ENCODE results near the gene DDAH1. TPM values are rescaled to one million over a fixed set of nuclear protein-coding genes. Genes with fewer than 3 reads are reported as not detected.

DDAH1 gene
- polyA plus RNA-seq, 1 donor from 2014 or later, result 42.7 TPM

DNA sequence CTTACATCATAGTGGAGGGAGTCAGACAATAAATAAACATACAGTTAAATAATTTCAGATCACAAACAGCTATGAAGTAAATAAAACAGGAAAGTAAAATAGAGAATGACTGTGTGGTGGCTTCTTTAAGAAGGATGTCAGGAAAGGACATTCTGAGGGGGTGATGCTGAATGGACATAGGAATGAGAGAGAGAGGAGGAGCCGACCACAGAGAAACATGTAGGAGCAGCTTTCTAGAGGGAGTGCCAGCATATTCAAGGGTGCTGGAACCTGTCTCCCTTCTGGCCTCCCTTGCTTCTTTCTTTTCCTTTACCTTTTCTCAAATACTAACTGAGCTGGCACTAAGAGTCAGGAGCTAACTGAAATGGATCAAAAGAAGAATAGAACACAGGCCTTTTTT, 168.0 kb downstream of the DDAH1 start:
- Histone ChIP-seq H3K27ac (ENCODE audit: low read length) (no peak overlapping the region), H3K9me3 (ENCODE audit: low read length) (no peaks in the 10 kb centered on the region), H3K9ac (ENCODE audit: low read length) (no peak overlapping the region)

DNA sequence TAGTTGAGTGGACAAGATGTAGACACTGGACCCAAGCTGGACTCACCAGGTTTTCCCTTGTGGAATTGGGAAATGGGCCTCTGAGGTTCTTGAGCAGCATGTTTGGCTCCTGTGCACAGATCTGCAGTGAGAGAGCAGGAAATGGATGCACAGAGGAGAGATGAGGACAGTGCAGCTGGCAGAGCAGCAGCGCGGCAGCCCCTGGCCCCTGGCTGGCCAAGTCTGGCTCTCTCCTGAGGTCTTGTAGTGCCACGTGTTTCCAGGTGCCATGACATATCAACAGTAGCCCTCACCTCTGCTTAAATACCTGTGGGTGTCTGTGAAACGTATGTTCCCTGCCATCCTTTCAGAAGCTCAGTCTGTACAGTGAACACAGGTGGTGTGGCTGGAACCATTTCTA, 169.3 kb downstream of the DDAH1 start:
- TF ChIP-seq EZH2 (IDR thresholded peaks at IDR 0.05; ENCODE audit: borderline replicate concordance, insufficient read depth, low read length, poor library complexity, severe bottlenecking) (no peak), RAD21 (conservative IDR thresholded peaks at IDR 0.05) (no peak), POLR2AphosphoS5 (IDR thresholded peaks at IDR 0.05) (no peak), SMC3 (conservative IDR thresholded peaks at IDR 0.05; ENCODE audit: poor library complexity) (no peak)
- TF ChIP-seq, protein P1, sequence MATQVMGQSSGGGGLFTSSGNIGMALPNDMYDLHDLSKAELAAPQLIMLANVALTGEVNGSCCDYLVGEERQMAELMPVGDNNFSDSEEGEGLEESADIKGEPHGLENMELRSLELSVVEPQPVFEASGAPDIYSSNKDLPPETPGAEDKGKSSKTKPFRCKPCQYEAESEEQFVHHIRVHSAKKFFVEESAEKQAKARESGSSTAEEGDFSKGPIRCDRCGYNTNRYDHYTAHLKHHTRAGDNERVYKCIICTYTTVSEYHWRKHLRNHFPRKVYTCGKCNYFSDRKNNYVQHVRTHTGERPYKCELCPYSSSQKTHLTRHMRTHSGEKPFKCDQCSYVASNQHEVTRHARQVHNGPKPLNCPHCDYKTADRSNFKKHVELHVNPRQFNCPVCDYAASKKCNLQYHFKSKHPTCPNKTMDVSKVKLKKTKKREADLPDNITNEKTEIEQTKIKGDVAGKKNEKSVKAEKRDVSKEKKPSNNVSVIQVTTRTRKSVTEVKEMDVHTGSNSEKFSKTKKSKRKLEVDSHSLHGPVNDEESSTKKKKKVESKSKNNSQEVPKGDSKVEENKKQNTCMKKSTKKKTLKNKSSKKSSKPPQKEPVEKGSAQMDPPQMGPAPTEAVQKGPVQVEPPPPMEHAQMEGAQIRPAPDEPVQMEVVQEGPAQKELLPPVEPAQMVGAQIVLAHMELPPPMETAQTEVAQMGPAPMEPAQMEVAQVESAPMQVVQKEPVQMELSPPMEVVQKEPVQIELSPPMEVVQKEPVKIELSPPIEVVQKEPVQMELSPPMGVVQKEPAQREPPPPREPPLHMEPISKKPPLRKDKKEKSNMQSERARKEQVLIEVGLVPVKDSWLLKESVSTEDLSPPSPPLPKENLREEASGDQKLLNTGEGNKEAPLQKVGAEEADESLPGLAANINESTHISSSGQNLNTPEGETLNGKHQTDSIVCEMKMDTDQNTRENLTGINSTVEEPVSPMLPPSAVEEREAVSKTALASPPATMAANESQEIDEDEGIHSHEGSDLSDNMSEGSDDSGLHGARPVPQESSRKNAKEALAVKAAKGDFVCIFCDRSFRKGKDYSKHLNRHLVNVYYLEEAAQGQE (IDR thresholded peaks at IDR 0.05; ENCODE audit: borderline replicate concordance), result no peak
- H4K20me1 ChIP-seq (ENCODE audit: insufficient read depth), result no peaks in the 10 kb centered on the region
- H2AFZ ChIP-seq (ENCODE audit: low read depth, low read length), result no peak overlapping the region
- H3K9me2 ChIP-seq (ENCODE audit: insufficient read depth, low read length), result no peaks in the 10 kb centered on the region
- no peak overlapping the region for H3K27ac ChIP-seq (ENCODE audit: low read length)
- H3K9me3 ChIP-seq (ENCODE audit: low read length), result no peaks in the 10 kb centered on the region
- no peaks in the 10 kb centered on the region for H3K27me3 ChIP-seq (ENCODE audit: insufficient read depth, low read depth, low read length)
- no peak overlapping the region for H3K9ac ChIP-seq (ENCODE audit: low read length)
- H3K79me2 ChIP-seq (replicated peaks; ENCODE audit: insufficient read depth, low read length), result no peaks in the 10 kb centered on the region
- H3F3A ChIP-seq (ENCODE audit: insufficient read depth, low read length, poor library complexity, severe bottlenecking), result no peaks in the 10 kb centered on the region
- H3K4me2 ChIP-seq (ENCODE audit: low read length), result no peak overlapping the region
- H3K36me3 ChIP-seq (ENCODE audit: insufficient read depth, low read length), result no peaks in the 10 kb centered on the region
- no peak overlapping the region for H3K4me3 ChIP-seq (ENCODE audit: low read length)

More for the DNA sequence above, 168.0 kb downstream of the DDAH1 start:
- Histone ChIP-seq H3K4me3 (ENCODE audit: low read length) (no peak overlapping the region), H3K9me2 (ENCODE audit: insufficient read depth, low read length) (no peaks in the 10 kb centered on the region), H3F3A (ENCODE audit: insufficient read depth, low read length, poor library complexity, severe bottlenecking) (no peaks in the 10 kb centered on the region), H3K27me3 (ENCODE audit: insufficient read depth, low read depth, low read length) (no peaks in the 10 kb centered on the region), H3K4me2 (ENCODE audit: low read length) (no peak overlapping the region), H4K20me1 (ENCODE audit: insufficient read depth) (no peaks in the 10 kb centered on the region), H3K79me2 (replicated peaks; ENCODE audit: insufficient read depth, low read length) (no peaks in the 10 kb centered on the region), H2AFZ (ENCODE audit: low read depth, low read length) (no peak overlapping the region), H3K36me3 (ENCODE audit: insufficient read depth, low read length) (no peaks in the 10 kb centered on the region)
- TF ChIP-seq RAD21 (conservative IDR thresholded peaks at IDR 0.05), result no peak
- TF ChIP-seq SMC3 (conservative IDR thresholded peaks at IDR 0.05; ENCODE audit: poor library complexity), result no peak
- TF ChIP-seq EZH2 (IDR thresholded peaks at IDR 0.05; ENCODE audit: borderline replicate concordance, insufficient read depth, low read length, poor library complexity, severe bottlenecking), result no peak
- TF ChIP-seq, protein P1 (IDR thresholded peaks at IDR 0.05; ENCODE audit: borderline replicate concordance), result no peak
- no peak for TF ChIP-seq POLR2AphosphoS5 (IDR thresholded peaks at IDR 0.05)
- TF ChIP-seq TAF1 (IDR thresholded peaks at IDR 0.05; ENCODE audit: low read depth), result no peak
- TF ChIP-seq EP300 (conservative IDR thresholded peaks at IDR 0.05; ENCODE audit: poor library complexity, severe bottlenecking), result no peak
- TF ChIP-seq, protein P2, sequence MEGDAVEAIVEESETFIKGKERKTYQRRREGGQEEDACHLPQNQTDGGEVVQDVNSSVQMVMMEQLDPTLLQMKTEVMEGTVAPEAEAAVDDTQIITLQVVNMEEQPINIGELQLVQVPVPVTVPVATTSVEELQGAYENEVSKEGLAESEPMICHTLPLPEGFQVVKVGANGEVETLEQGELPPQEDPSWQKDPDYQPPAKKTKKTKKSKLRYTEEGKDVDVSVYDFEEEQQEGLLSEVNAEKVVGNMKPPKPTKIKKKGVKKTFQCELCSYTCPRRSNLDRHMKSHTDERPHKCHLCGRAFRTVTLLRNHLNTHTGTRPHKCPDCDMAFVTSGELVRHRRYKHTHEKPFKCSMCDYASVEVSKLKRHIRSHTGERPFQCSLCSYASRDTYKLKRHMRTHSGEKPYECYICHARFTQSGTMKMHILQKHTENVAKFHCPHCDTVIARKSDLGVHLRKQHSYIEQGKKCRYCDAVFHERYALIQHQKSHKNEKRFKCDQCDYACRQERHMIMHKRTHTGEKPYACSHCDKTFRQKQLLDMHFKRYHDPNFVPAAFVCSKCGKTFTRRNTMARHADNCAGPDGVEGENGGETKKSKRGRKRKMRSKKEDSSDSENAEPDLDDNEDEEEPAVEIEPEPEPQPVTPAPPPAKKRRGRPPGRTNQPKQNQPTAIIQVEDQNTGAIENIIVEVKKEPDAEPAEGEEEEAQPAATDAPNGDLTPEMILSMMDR (IDR thresholded peaks at IDR 0.05; ENCODE audit: poor library complexity, severe bottlenecking), result no peak

All from neural cell (in vitro differentiated cells).